HUES64 (cell line): Measurements from ENCODE around the gene NPTX1.

Experiments
- H3K27ac ChIP-seq: 2 replicates; pipeline ENCODE4 v1.7.0; 2013; ENCODE audit warnings: low read depth, low read length, inconsistent platforms
- H3K27me3 ChIP-seq: 2 replicates; pipeline ENCODE4 v1.6.1; 2013; ENCODE audit warnings: mild to moderate bottlenecking, low read length; ENCODE audit not compliant: insufficient read depth
- H3K36me3 ChIP-seq: 2 replicates; pipeline ENCODE4 v1.6.1; 2013; ENCODE audit warnings: mild to moderate bottlenecking, low read length; ENCODE audit not compliant: insufficient read depth
- H3K4me1 ChIP-seq: 2 replicates; pipeline ENCODE4 v1.6.1; 2013; ENCODE audit warnings: mild to moderate bottlenecking, low read length, moderate library complexity; ENCODE audit not compliant: insufficient read depth
- H3K4me3 ChIP-seq: 2 replicates; pipeline ENCODE4 v1.5.1; 2013; ENCODE audit warnings: mild to moderate bottlenecking, low read length, moderate library complexity
- H3K9ac ChIP-seq: 2 replicates; pipeline ENCODE4 v1.6.1; 2013; ENCODE audit warnings: mild to moderate bottlenecking, low read depth, low read length
- H3K9me3 ChIP-seq: 2 replicates; pipeline ENCODE4 v1.6.1; 2013; ENCODE audit warnings: low read depth, low read length; ENCODE audit not compliant: insufficient read depth
- WGBS: fragments of 150-250, 120-280 bp; methylation state at CpG from one replicate; pipeline ENCODE4 v1.1.7; 2013; ENCODE audit warnings: missing lambda C conversion rate; 5-methylcytosine and 5-hydroxymethylcytosine counted together

NPTX1 gene

GRCh38 chr17:80429356-80430275 lies 46.8 kb downstream of the NPTX1 start:
- no peaks in the 10 kb centered on the region for H3K9me3 ChIP-seq
- no peak overlapping the region for H3K4me3 ChIP-seq
- WGBS, result 93% methylated on average over 33 of the region's 33 CpGs
- H3K27ac ChIP-seq, result no peak overlapping the region
- H3K36me3 ChIP-seq, result no peaks in the 10 kb centered on the region
- H3K4me1 ChIP-seq, result no peaks in the 10 kb centered on the region; the same call in 1 of the 2 replicates
- no peaks in the 10 kb centered on the region; the same call in 1 of the 2 replicates for H3K27me3 ChIP-seq
- no peak overlapping the region for H3K9ac ChIP-seq

- H3K27me3 ChIP-seq, result no peaks in the 10 kb centered on the region; the same call in 1 of the 2 replicates
- 88% methylated on average over 11 of the region's 11 CpGs for WGBS
Observed at GRCh38 chr17:80428796-80429195, 47.6 kb downstream of the NPTX1 start.

GRCh38 chr17:80428363-80428762 lies 48.0 kb downstream of the NPTX1 start:
- no peak overlapping the region for H3K27ac ChIP-seq
- H3K9ac ChIP-seq, result no peak overlapping the region
- WGBS, result 93% methylated on average over 12 of the region's 12 CpGs
- no peaks in the 10 kb centered on the region for H3K36me3 ChIP-seq
- H3K9me3 ChIP-seq, result no peaks in the 10 kb centered on the region
- no peaks in the 10 kb centered on the region; the same call in 1 of the 2 replicates for H3K27me3 ChIP-seq
- no peaks in the 10 kb centered on the region; the same call in 1 of the 2 replicates for H3K4me1 ChIP-seq
- H3K4me3 ChIP-seq, result no peak overlapping the region

More at GRCh38 chr17:80428796-80429195, 47.6 kb downstream of the NPTX1 start:
- no peaks in the 10 kb centered on the region for H3K9me3 ChIP-seq
- no peaks in the 10 kb centered on the region for H3K36me3 ChIP-seq
- H3K4me3 ChIP-seq, result no peak overlapping the region
- H3K9ac ChIP-seq, result no peak overlapping the region
- H3K27ac ChIP-seq, result no peak overlapping the region
- no peaks in the 10 kb centered on the region; the same call in 1 of the 2 replicates for H3K4me1 ChIP-seq

- no peaks in the 10 kb centered on the region; the same call in 1 of the 2 replicates for H3K4me1 ChIP-seq
- H3K9ac ChIP-seq, result no peak overlapping the region
- no peak overlapping the region for H3K27ac ChIP-seq
- H3K4me3 ChIP-seq, result no peak overlapping the region
- H3K27me3 ChIP-seq, result no peaks in the 10 kb centered on the region; the same call in 1 of the 2 replicates
- H3K9me3 ChIP-seq, result no peaks in the 10 kb centered on the region
- no peaks in the 10 kb centered on the region for H3K36me3 ChIP-seq
- 85% methylated on average over 27 of the region's 27 CpGs for WGBS
Observed at GRCh38 chr17:80427366-80428282, 48.8 kb downstream of the NPTX1 start.

- no peaks in the 10 kb centered on the region; the same call in 1 of the 2 replicates for H3K4me1 ChIP-seq
- H3K27ac ChIP-seq, result no peak overlapping the region
- WGBS, result 45% methylated on average over 24 of the region's 24 CpGs
- no peaks in the 10 kb centered on the region; the same call in 1 of the 2 replicates for H3K27me3 ChIP-seq
- H3K9ac ChIP-seq, result no peak overlapping the region
- H3K9me3 ChIP-seq, result no peaks in the 10 kb centered on the region
- H3K4me3 ChIP-seq, result no peak overlapping the region
- no peaks in the 10 kb centered on the region for H3K36me3 ChIP-seq
Observed at GRCh38 chr17:80426671-80427326, 49.6 kb downstream of the NPTX1 start.

- 91% methylated on average over 9 of the region's 9 CpGs for WGBS
- H3K36me3 ChIP-seq, result no peaks in the 10 kb centered on the region
- no peak overlapping the region for H3K4me3 ChIP-seq
- H3K27me3 ChIP-seq, result no peaks in the 10 kb centered on the region; the same call in 1 of the 2 replicates
- no peaks in the 10 kb centered on the region; the same call in 1 of the 2 replicates for H3K4me1 ChIP-seq
- no peaks in the 10 kb centered on the region for H3K9me3 ChIP-seq
- no peak overlapping the region for H3K27ac ChIP-seq
- H3K9ac ChIP-seq, result no peak overlapping the region
Observed at GRCh38 chr17:80425835-80426426, 50.5 kb downstream of the NPTX1 start.

GRCh38 chr17:80424878-80425765 lies 51.3 kb downstream of the NPTX1 start:
- Histone ChIP-seq H3K4me1 (no peaks in the 10 kb centered on the region; the same call in 1 of the 2 replicates), H3K27ac (no peak overlapping the region), H3K36me3 (no peaks in the 10 kb centered on the region), H3K9ac (peak overlapping the region; percentile 22; the same call in 1 of the 2 replicates), H3K27me3 (no peaks in the 10 kb centered on the region; the same call in 1 of the 2 replicates), H3K9me3 (no peaks in the 10 kb centered on the region), H3K4me3 (no peak overlapping the region)
- WGBS, result 86% methylated on average over 27 of the region's 27 CpGs

- WGBS, result 95% methylated on average over 8 of the region's 8 CpGs
- Histone ChIP-seq H3K4me3 (no peak overlapping the region), H3K9ac (no peak overlapping the region), H3K4me1 (no peaks in the 10 kb centered on the region; the same call in 1 of the 2 replicates), H3K36me3 (no peaks in the 10 kb centered on the region), H3K9me3 (no peaks in the 10 kb centered on the region), H3K27ac (no peak overlapping the region), H3K27me3 (no peaks in the 10 kb centered on the region; the same call in 1 of the 2 replicates)
Observed at GRCh38 chr17:80424261-80424660, 52.1 kb downstream of the NPTX1 start.

- Histone ChIP-seq H3K27me3 (no peaks in the 10 kb centered on the region; the same call in 1 of the 2 replicates), H3K27ac (no peak overlapping the region), H3K9ac (no peak overlapping the region), H3K4me1 (no peaks in the 10 kb centered on the region; the same call in 1 of the 2 replicates), H3K36me3 (no peaks in the 10 kb centered on the region), H3K4me3 (no peak overlapping the region), H3K9me3 (no peaks in the 10 kb centered on the region)
- WGBS, result 91% methylated on average over 13 of the region's 13 CpGs
Observed at GRCh38 chr17:80423536-80424225, 52.7 kb downstream of the NPTX1 start.
